Keratinocyte (primary cell): ENCODE results near the gene LIMD2. TPM values are rescaled to one million over a fixed set of nuclear protein-coding genes. Genes with fewer than 3 reads are reported as not detected.

Experiments
- DNase-seq: peaks from one replicate; pipeline ENCODE4 v3.0.0-alpha.2; 2011; ENCODE audit warnings: low read depth, missing footprints, low spot score
- FAIRE-seq: peaks from 2 replicates; lab custom pipeline; 2011; peaks lifted over from hg19 to GRCh38; lab: Jason Lieb, UNC
- H2AFZ ChIP-seq: 2 replicates; pipeline ENCODE4 v1.6.0; 2012; ENCODE audit warnings: low read length, control low read depth, inconsistent platforms; ENCODE audit not compliant: control insufficient read depth
- H3K27ac ChIP-seq: 2 replicates; pipeline ENCODE4 v1.5.1; 2011; ENCODE audit warnings: low read length; ENCODE audit not compliant: control insufficient read depth, insufficient read depth
- H3K27me3 ChIP-seq: 3 replicates; pipeline ENCODE4 v1.6.0; 2011; ENCODE audit warnings: low read length; ENCODE audit not compliant: control insufficient read depth, insufficient read depth; ENCODE audit errors: extremely low read depth
- H3K36me3 ChIP-seq, 2 experiments: 2 replicates in 1 of 2; 3 replicates in 1 of 2; pipeline ENCODE4 v1.5.1; 2011; ENCODE audit warnings: low read length in 2 of 2, mild to moderate bottlenecking in 1 of 2; ENCODE audit not compliant: control insufficient read depth in 2 of 2, insufficient read depth in 2 of 2; ENCODE audit errors: extremely low read depth in 1 of 2
- H3K4me1 ChIP-seq: 3 replicates; pipeline ENCODE4 v1.5.1; 2011; ENCODE audit warnings: low read length; ENCODE audit not compliant: control insufficient read depth, insufficient read depth; ENCODE audit errors: extremely low read depth
- H3K4me2 ChIP-seq: 3 replicates; pipeline ENCODE4 v1.6.0; 2011; ENCODE audit warnings: low read depth, low read length; ENCODE audit not compliant: control insufficient read depth, insufficient read depth; ENCODE audit errors: extremely low read depth
- H3K4me3 ChIP-seq, 3 experiments: fragments of 200-600 bp in 1 of 3; sonication (generic) in 1 of 3; 2 replicates in 2 of 3; 3 replicates in 1 of 3; pipeline ENCODE4 v1.5.1; 2011 to 2016; ENCODE audit warnings: low read length in 3 of 3, mild to moderate bottlenecking in 3 of 3, control low read depth in 2 of 3, inconsistent platforms in 1 of 3, low read depth in 1 of 3, mixed read lengths in 1 of 3, mixed run types in 1 of 3, moderate library complexity in 1 of 3; ENCODE audit not compliant: control insufficient read depth in 2 of 3, insufficient read depth in 2 of 3; ENCODE audit errors: extremely low read depth in 1 of 3
- H3K79me2 ChIP-seq: 2 replicates; pipeline ENCODE4 v1.6.0; 2012; ENCODE audit warnings: low read length; ENCODE audit not compliant: control insufficient read depth, insufficient read depth
- H3K9ac ChIP-seq: 3 replicates; pipeline ENCODE4 v1.6.0; 2011; ENCODE audit warnings: low read length; ENCODE audit not compliant: control insufficient read depth, insufficient read depth; ENCODE audit errors: extremely low read depth
- H3K9me1 ChIP-seq: 3 replicates; pipeline ENCODE4 v1.6.0; 2011; ENCODE audit warnings: low read length; ENCODE audit not compliant: control insufficient read depth, insufficient read depth; ENCODE audit errors: extremely low read depth
- H3K9me3 ChIP-seq: 2 replicates; pipeline ENCODE4 v1.5.1; 2012; ENCODE audit warnings: low read depth, low read length; ENCODE audit not compliant: control insufficient read depth
- H4K20me1 ChIP-seq: 3 replicates; pipeline ENCODE4 v1.6.0; 2011; ENCODE audit warnings: low read length; ENCODE audit not compliant: control insufficient read depth, insufficient read depth; ENCODE audit errors: extremely low read depth
- CTCF ChIP-seq, 3 experiments: IDR thresholded peaks in 1 of 3; conservative IDR thresholded peaks in 1 of 3; optimal IDR thresholded peaks in 1 of 3; 2 replicates in 2 of 3; 3 replicates in 1 of 3; pipeline versions ENCODE3 to v1.5.1; 2011; ENCODE audit warnings: low read length in 3 of 3, mild to moderate bottlenecking in 3 of 3, moderate library complexity in 2 of 3, control low read depth in 1 of 3, inconsistent platforms in 1 of 3; ENCODE audit not compliant: insufficient read depth in 2 of 3; ENCODE audit errors: extremely low read depth in 1 of 3
- EZH2 ChIP-seq: IDR thresholded peaks from one replicate; pipeline ENCODE4 v1.6.1; 2012; ENCODE audit warnings: inconsistent platforms, mild to moderate bottlenecking, low read length, moderate library complexity
- dilution Hi-C: fragments of 300-500 bp; cut with MboI; formaldehyde crosslinking; loops from one replicate; pipeline ENCODE4 v1.7.0; 2020; ENCODE audit warnings: low sequenced_read_pairs; ENCODE audit not compliant: extremely low pct_ligation_motif_present
- polyA plus RNA-seq, 5 experiments: library from polyadenylated mRNA; depleted of rRNA in 3 of 5; stranded (reverse) in 3 of 5; stranded (forward) in 1 of 5; unstranded in 1 of 5; fragments of >200 nt; gene quantifications; 1 replicate in 1 of 5; 2 replicates in 3 of 5; 3 replicates in 1 of 5; pipeline versions ENCODE4 v1.2.1 to v1.2.3, GENCODE V29; 2011 to 2012; ENCODE audit warnings: missing spikeins in 2 of 5, low read depth in 1 of 5, low replicate concordance in 1 of 5

Gene LIMD2
- polyA plus RNA-seq, 1 donor (not counting 4 experiments of a cell fraction or from before 2014, with no cell fraction given): 1.6 TPM

GRCh38 chr17:63692195-63692816, 7.6 kb downstream of the LIMD2 start:
- no peak for DNase-seq
- dilution Hi-C loops: no loop called here
- H3K9ac ChIP-seq: no peak overlapping the region
- no peak overlapping the region for H3K27ac ChIP-seq
- H3K4me2 ChIP-seq: no peak overlapping the region
- H3K36me3 ChIP-seq: peaks cover 19 to 24% of the 10 kb centered on the region in 2 experiments
- TF ChIP-seq CTCF (optimal IDR thresholded peaks at IDR 0.05 in 1 of 3, IDR thresholded peaks at IDR 0.05 in 1 of 3, conservative IDR thresholded peaks at IDR 0.05 in 1 of 3; ENCODE audit: extremely low read depth in 1 of 3, insufficient read depth in 2 of 3, low read length in 3 of 3) (peak in 1 of 3 experiments; percentile 27), EZH2 (no peak)
- no peak for FAIRE-seq
- H4K20me1 ChIP-seq: no peaks in the 10 kb centered on the region
- no peaks in the 10 kb centered on the region for H3K4me1 ChIP-seq
- H3K4me3 ChIP-seq: no peak overlapping the region
- no peaks in the 10 kb centered on the region for H3K9me3 ChIP-seq
- H3K27me3 ChIP-seq: no peaks in the 10 kb centered on the region
- no peaks in the 10 kb centered on the region for H3K9me1 ChIP-seq
- H2AFZ ChIP-seq: no peak overlapping the region
- H3K79me2 ChIP-seq: no peaks in the 10 kb centered on the region

GRCh38 chr17:63689479-63689878, 10.4 kb downstream of the LIMD2 start:
- Histone ChIP-seq H3K36me3 (peaks cover 19 to 24% of the 10 kb centered on the region in 2 experiments), H3K27me3 (no peaks in the 10 kb centered on the region), H3K9ac (no peak overlapping the region), H3K4me1 (no peaks in the 10 kb centered on the region), H3K4me2 (no peak overlapping the region), H3K27ac (no peak overlapping the region), H2AFZ (no peak overlapping the region), H3K79me2 (no peaks in the 10 kb centered on the region), H3K9me3 (no peaks in the 10 kb centered on the region), H3K4me3 (no peak overlapping the region), H4K20me1 (no peaks in the 10 kb centered on the region), H3K9me1 (no peaks in the 10 kb centered on the region)
- no peak for TF ChIP-seq CTCF (optimal IDR thresholded peaks at IDR 0.05 in 1 of 3, IDR thresholded peaks at IDR 0.05 in 1 of 3, conservative IDR thresholded peaks at IDR 0.05 in 1 of 3; ENCODE audit: extremely low read depth in 1 of 3, insufficient read depth in 2 of 3, low read length in 3 of 3)
- no peak for TF ChIP-seq EZH2
- no peak for DNase-seq
- no peak for FAIRE-seq
- dilution Hi-C loops: no loop called here
